ENCODE data around the gene NPW.
"Not testable (repeated sequence)": the region's sequence is repeated elsewhere in the genome, so short reads cannot be mapped to it uniquely, and the experiment has no call there.

Gene NPW

DNA sequence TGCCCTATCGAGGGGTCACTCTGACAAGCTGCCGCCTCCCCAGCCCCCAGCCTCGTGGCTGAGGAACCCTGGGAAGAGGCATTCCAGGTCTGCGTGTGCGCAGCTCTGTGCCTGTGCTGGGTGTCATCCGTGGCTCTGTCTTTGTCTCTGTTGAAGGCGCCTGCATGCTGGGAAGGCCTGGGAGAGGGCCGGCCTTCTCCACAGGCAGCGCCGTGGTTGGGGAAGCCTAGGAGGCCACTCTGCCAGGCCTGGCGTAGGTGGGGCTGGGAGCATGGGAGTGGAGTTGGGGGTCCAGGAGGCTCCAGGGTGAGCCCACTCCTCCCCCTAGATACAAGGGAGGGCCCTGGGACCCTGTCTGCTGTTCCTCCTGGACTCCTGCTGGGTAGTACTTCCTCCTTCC is 10.5 kb downstream of the NPW start:
- Histone ChIP-seq H3K9me3 (ENCODE audit: insufficient read depth, low read length) (no peaks in the 10 kb centered on the region), H3K36me3 (ENCODE audit: insufficient read depth, insufficient read length, low read length) (peaks cover 15% of the 10 kb centered on the region), H3K27me3 (ENCODE audit: insufficient read depth, insufficient read length) (peaks cover 21% of the 10 kb centered on the region), H3K9ac (ENCODE audit: insufficient read length, low read depth) (no peak overlapping the region), H3K4me1 (ENCODE audit: insufficient read depth, insufficient read length) (peaks cover 55% of the 10 kb centered on the region), H3K4me3 (ENCODE audit: insufficient read length, low read depth) (no peak overlapping the region)
- no peak for DNase-seq (ENCODE audit: low read depth, low spot score)
- no peak for TF ChIP-seq YY1 (IDR thresholded peaks at IDR 0.05; ENCODE audit: insufficient read depth, insufficient read length)
- TF ChIP-seq ZNF274 (IDR thresholded peaks at IDR 0.05; ENCODE audit: low read depth, low read length): no peak

GRCh38 chr16:2031081-2031577 is 11.5 kb downstream of the NPW start:
- H3K4me3 ChIP-seq (ENCODE audit: insufficient read length, low read depth): no peak overlapping the region
- no peaks in the 10 kb centered on the region for H3K9me3 ChIP-seq (ENCODE audit: insufficient read depth, low read length)
- no peak for DNase-seq (ENCODE audit: low read depth, low spot score)
- H3K4me1 ChIP-seq (ENCODE audit: insufficient read depth, insufficient read length): peaks cover 57% of the 10 kb centered on the region
- TF ChIP-seq YY1 (IDR thresholded peaks at IDR 0.05; ENCODE audit: insufficient read depth, insufficient read length): no peak
- no peak for TF ChIP-seq ZNF274 (IDR thresholded peaks at IDR 0.05; ENCODE audit: low read depth, low read length)
- TF ChIP-seq SUZ12 (IDR thresholded peaks at IDR 0.05; ENCODE audit: extremely low read depth, insufficient read depth, insufficient read length): no peak
- peak overlapping the region; percentile 50 for H3K9ac ChIP-seq (ENCODE audit: insufficient read length, low read depth)
- H3K27me3 ChIP-seq (ENCODE audit: insufficient read depth, insufficient read length): peaks cover 12% of the 10 kb centered on the region
- H3K36me3 ChIP-seq (ENCODE audit: insufficient read depth, insufficient read length, low read length): peaks cover 16% of the 10 kb centered on the region

- no peak overlapping the region for H3K4me3 ChIP-seq (ENCODE audit: insufficient read length, low read depth)
Measured at GRCh38 chr16:2032285-2033056, 12.9 kb downstream of the NPW start.

DNA sequence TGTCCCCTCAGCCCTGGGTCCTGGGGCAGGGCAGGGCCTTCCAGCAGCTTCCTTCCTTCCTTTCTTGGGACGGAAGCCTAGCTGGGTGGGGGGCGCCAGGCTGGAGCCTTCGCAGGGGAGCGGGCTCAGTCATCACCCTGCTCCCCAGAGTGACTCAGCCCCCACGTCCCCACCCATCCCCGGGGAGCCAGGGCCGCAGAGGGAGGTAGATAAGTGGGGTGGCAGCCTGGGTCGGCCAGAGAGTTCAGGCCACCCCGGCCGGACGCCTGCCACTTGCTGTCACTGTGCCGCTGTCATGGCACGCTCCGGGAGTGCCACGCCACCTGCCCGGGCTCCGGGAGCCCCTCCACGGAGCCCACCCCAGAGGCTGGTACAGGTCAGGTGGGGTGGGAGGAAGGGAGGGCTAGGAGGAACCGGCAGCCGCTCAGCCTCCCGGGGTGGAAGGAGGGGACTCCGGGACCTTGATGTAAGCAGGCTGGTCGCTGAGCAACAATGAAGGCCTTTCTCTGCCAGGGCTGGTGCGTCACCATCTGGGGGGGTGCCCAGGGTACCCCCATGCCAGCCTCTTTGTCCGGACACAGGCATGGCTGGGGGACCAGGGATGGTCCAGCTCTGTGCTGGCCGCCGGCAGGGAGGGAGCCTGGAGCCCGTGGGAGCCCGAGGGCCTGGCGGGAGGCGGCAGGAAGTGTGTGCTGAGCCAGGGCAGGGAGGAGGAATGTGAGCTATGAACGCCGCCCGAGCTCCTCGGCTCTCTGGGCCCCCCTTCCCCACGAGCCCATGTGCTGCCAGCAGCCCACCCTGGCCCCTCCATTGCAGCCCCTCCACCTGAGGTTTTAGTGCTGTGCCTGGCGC is 13.7 kb downstream of the NPW start:
- Histone ChIP-seq H3K36me3 (ENCODE audit: insufficient read depth, insufficient read length, low read length) (peaks cover 34% of the 10 kb centered on the region), H3K9me3 (ENCODE audit: insufficient read depth, low read length) (no peaks in the 10 kb centered on the region), H3K27me3 (ENCODE audit: insufficient read depth, insufficient read length) (no peaks in the 10 kb centered on the region), H3K9ac (ENCODE audit: insufficient read length, low read depth) (peak overlapping the region; percentile 28), H3K4me1 (ENCODE audit: insufficient read depth, insufficient read length) (peaks cover 52% of the 10 kb centered on the region), H3K4me3 (ENCODE audit: insufficient read length, low read depth) (no peak overlapping the region)
- no peak for DNase-seq (ENCODE audit: low read depth, low spot score)
- no peak for TF ChIP-seq ZNF274 (IDR thresholded peaks at IDR 0.05; ENCODE audit: low read depth, low read length)

More at GRCh38 chr16:2032285-2033056, 12.9 kb downstream of the NPW start:
- Histone ChIP-seq H3K27me3 (ENCODE audit: insufficient read depth, insufficient read length) (peaks cover 4% of the 10 kb centered on the region), H3K9me3 (ENCODE audit: insufficient read depth, low read length) (no peaks in the 10 kb centered on the region), H3K9ac (ENCODE audit: insufficient read length, low read depth) (no peak overlapping the region), H3K36me3 (ENCODE audit: insufficient read depth, insufficient read length, low read length) (peaks cover 29% of the 10 kb centered on the region), H3K4me1 (ENCODE audit: insufficient read depth, insufficient read length) (peaks cover 58% of the 10 kb centered on the region)
- no peak for TF ChIP-seq YY1 (IDR thresholded peaks at IDR 0.05; ENCODE audit: insufficient read depth, insufficient read length)
- DNase-seq (ENCODE audit: low read depth, low spot score): no peak

DNA sequence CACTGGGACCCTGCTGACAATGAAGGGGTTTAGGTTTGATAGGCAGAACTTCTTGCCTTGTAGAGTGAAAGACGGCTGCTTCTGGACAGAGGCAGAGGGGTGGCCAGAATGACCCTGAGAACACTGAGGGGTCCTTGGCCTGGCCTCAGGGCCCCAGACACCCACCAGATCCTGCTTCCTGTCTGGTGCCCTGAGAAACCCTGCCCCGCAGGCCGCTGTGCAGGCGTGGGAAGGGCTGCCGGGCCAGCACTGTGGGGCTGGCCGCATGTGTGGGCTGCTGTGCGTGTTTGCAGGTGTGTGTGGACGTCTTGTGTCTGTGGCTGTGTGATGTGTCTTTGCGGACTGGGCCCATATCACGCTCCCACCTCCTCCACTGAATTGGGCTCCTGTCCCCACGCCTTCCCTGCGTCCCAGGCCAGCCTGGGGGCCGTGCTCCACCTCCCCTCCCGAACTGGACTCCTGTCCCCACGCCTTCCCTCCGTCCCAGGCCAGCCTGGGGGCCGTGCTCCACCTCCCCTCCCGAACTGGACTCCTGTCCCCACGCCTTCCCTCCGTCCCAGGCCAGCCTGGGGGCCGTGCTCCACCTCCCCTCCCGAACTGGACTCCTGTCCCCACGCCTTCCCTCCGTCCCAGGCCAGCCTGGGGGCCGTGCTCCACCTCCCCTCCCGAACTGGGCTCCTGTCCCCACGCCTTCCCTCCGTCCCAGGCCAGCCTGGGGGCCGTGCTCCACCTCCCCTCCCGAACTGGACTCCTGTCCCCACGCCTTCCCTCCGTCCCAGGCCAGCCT is 14.5 kb downstream of the NPW start:
- Histone ChIP-seq H3K9ac (ENCODE audit: insufficient read length, low read depth) (peak overlapping the region; percentile 28), H3K4me1 (ENCODE audit: insufficient read depth, insufficient read length) (peaks cover 52% of the 10 kb centered on the region), H3K36me3 (ENCODE audit: insufficient read depth, insufficient read length, low read length) (peaks cover 39% of the 10 kb centered on the region)
- H3K4me3 ChIP-seq (ENCODE audit: insufficient read length, low read depth); H3K27me3 ChIP-seq (ENCODE audit: insufficient read depth, insufficient read length); DNase-seq (ENCODE audit: low read depth, low spot score); H3K9me3 ChIP-seq (ENCODE audit: insufficient read depth, low read length): not testable (repeated sequence)

- H3K27me3 ChIP-seq (ENCODE audit: insufficient read depth, insufficient read length): no peaks in the 10 kb centered on the region
- H3K9me3 ChIP-seq (ENCODE audit: insufficient read depth, low read length): no peaks in the 10 kb centered on the region
- TF ChIP-seq SUZ12 (IDR thresholded peaks at IDR 0.05; ENCODE audit: extremely low read depth, insufficient read depth, insufficient read length) (no peak), YY1 (IDR thresholded peaks at IDR 0.05; ENCODE audit: insufficient read depth, insufficient read length) (no peak), ZNF274 (IDR thresholded peaks at IDR 0.05; ENCODE audit: low read depth, low read length) (no peak)
- no peak for DNase-seq (ENCODE audit: low read depth, low spot score)
- H3K36me3 ChIP-seq (ENCODE audit: insufficient read depth, insufficient read length, low read length): peaks cover 38% of the 10 kb centered on the region
- H3K9ac ChIP-seq (ENCODE audit: insufficient read length, low read depth): peak overlapping the region; percentile 50
- peaks cover 57% of the 10 kb centered on the region for H3K4me1 ChIP-seq (ENCODE audit: insufficient read depth, insufficient read length)
- H3K4me3 ChIP-seq (ENCODE audit: insufficient read length, low read depth): no peak overlapping the region
Measured at GRCh38 chr16:2034696-2035430, 15.3 kb downstream of the NPW start.
